GM23248 (cell line): Measurements from ENCODE around the gene RXFP4. TPM values are rescaled to one million over a fixed set of nuclear protein-coding genes. Genes with fewer than 3 reads are reported as not detected.
A peak's percentile ranks its signal among the peaks of the same experiment; 100 is the strongest.

Experiments
- DNase-seq: peaks from one replicate; pipeline ENCODE4 v3.0.0-alpha.2; 2015
- H2AFZ ChIP-seq: fragments of 200-600 bp; sonication (generic); 2 replicates; pipeline ENCODE4 v1.6.1; 2016; ENCODE audit warnings: antibody characterized with exemption
- H3F3A ChIP-seq: fragments of 200-600 bp; sonication (generic); 2 replicates; pipeline ENCODE4 v1.6.1; 2016; ENCODE audit warnings: mild to moderate bottlenecking, antibody characterized with exemption, mixed run types; ENCODE audit not compliant: insufficient read depth
- H3K27ac ChIP-seq: fragments of 200-600 bp; sonication (generic); 2 replicates; pipeline ENCODE4 v1.5.1; 2016; ENCODE audit warnings: mild to moderate bottlenecking
- H3K27me3 ChIP-seq: fragments of 200-600 bp; sonication (generic); replicated peaks from 2 replicates; pipeline ENCODE4 v1.6.1; 2016; ENCODE audit warnings: mild to moderate bottlenecking; ENCODE audit not compliant: insufficient read depth
- H3K36me3 ChIP-seq: fragments of 200-600 bp; sonication (generic); 2 replicates; pipeline ENCODE4 v1.6.1; 2016; ENCODE audit warnings: low read depth, mild to moderate bottlenecking
- H3K4me1 ChIP-seq: fragments of 200-600 bp; sonication (generic); 2 replicates; pipeline ENCODE4 v1.6.1; 2016; ENCODE audit warnings: mild to moderate bottlenecking; ENCODE audit not compliant: insufficient read depth
- H3K4me2 ChIP-seq: fragments of 200-600 bp; sonication (generic); one replicate; pipeline ENCODE4 v1.6.1; 2016; ENCODE audit warnings: mild to moderate bottlenecking; ENCODE audit not compliant: unreplicated experiment
- H3K4me3 ChIP-seq: fragments of 200-600 bp; sonication (generic); 2 replicates; pipeline ENCODE4 v1.5.1; 2016; ENCODE audit warnings: mild to moderate bottlenecking
- H3K79me2 ChIP-seq: fragments of 200-600 bp; sonication (generic); 2 replicates; pipeline ENCODE4 v1.6.1; 2016; ENCODE audit warnings: mild to moderate bottlenecking; ENCODE audit not compliant: insufficient read depth
- H3K9ac ChIP-seq: fragments of 200-600 bp; sonication (generic); 2 replicates; pipeline ENCODE4 v1.6.1; 2016; ENCODE audit warnings: mild to moderate bottlenecking
- H3K9me2 ChIP-seq: fragments of 200-600 bp; sonication (generic); 2 replicates; pipeline ENCODE4 v1.6.1; 2016; ENCODE audit warnings: mixed run types, mild to moderate bottlenecking, moderate library complexity; ENCODE audit not compliant: insufficient read depth
- H3K9me3 ChIP-seq: fragments of 200-600 bp; sonication (generic); one replicate; pipeline ENCODE4 v1.6.1; 2017; ENCODE audit warnings: low read depth
- H4K20me1 ChIP-seq: fragments of 200-600 bp; sonication (generic); 2 replicates; pipeline ENCODE4 v1.6.0; 2016; ENCODE audit not compliant: insufficient read depth
- EZH2 ChIP-seq: fragments of 200-600 bp; sonication (generic); IDR thresholded peaks from 2 replicates; pipeline ENCODE4 v1.6.1; 2018; ENCODE audit warnings: antibody characterized with exemption, mild to moderate bottlenecking; ENCODE audit not compliant: insufficient read depth, poor library complexity, severe bottlenecking
- EZH2phosphoT487 ChIP-seq: fragments of 200-600 bp; sonication (generic); IDR thresholded peaks from 2 replicates; pipeline ENCODE4 v1.6.1; 2018; ENCODE audit warnings: antibody characterized with exemption, moderate library complexity, mild to moderate bottlenecking, low read depth; ENCODE audit not compliant: insufficient read depth
- WGBS, 2 experiments: methylation state at CpG; one replicate each; pipeline ENCODE4 v1.1.6; 2015 to 2017; ENCODE audit warnings: low lambda C conversion rate in 2 of 2, low coverage in 1 of 2; ENCODE audit errors: missing lambda C conversion rate in 2 of 2; 5-methylcytosine and 5-hydroxymethylcytosine counted together
- in situ Hi-C: fragments of 300-500 bp; cut with MboI; formaldehyde crosslinking; loops from 2 replicates; pipeline ENCODE4 v1.15.0; 2020
- polyA plus RNA-seq: library from polyadenylated mRNA; unstranded; fragments of >200 nt; fragmentation: Nextera tagmentation; extraction: Ambion mirVana; gene quantifications from 2 replicates; pipeline ENCODE4 v1.2.1, GENCODE V29; 2016
- total RNA-seq: library from RNA; depleted of rRNA; stranded (reverse); fragments of >200 nt; shearing (Covaris generic); gene quantifications from 2 replicates; pipeline ENCODE4 v1.2.3, GENCODE V29; 2014

Gene RXFP4
- total and polyA plus RNA-seq, 2 experiments from 2014 or later, result 0.39 TPM; not detected in 1

DNA sequence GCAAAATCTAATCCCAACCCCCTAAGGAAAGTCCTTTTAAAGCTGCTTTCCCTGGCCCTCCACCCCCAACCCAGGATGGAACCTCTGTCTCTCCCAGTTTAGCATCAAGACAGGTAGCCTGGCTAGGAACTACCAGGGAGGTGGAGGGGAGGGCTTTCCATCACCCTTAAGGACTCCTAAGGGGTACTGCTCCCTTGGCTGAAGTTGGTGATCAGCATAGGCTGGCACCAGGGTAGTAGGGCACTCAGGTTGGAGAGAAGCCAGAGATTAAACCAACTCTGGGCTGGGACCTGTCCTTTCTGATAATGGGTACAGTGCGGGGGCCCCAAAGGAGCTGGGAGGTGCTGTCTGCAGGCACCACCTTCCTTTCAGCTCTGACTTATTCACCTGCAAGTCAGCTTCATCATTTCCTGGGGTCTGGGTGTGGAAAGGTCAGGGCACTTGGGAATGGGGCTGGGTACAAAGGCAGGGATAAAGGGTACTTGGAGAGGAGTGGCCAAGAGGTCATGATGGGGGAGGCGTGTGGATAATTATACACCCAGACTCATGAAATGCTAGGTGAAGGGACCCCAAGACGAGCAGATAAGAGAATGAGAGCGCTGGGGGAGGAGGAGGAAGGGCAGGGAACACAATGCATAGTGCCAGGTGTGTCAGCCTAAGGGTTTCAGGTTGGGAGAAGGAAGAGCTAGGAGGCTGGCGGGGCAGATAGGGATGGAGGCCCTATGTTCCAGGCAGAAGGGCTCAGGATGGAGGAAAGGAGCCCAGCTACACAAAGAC is 35.7 kb downstream of the RXFP4 start:
- Histone ChIP-seq H3K27me3 (no peaks in the 10 kb centered on the region), H3K9ac (peak overlapping the region; percentile 97), H3K4me2 (peak overlapping the region; percentile 97), H4K20me1 (peaks cover 12% of the 10 kb centered on the region; the same call in 1 of the 2 replicates), H3K79me2 (peaks cover 100% of the 10 kb centered on the region), H3F3A (peaks cover 59% of the 10 kb centered on the region), H3K36me3 (peaks cover 10% of the 10 kb centered on the region; the same call in 1 of the 2 replicates), H2AFZ (no peak overlapping the region), H3K27ac (peak overlapping the region; percentile 96), H3K4me1 (peaks cover 43% of the 10 kb centered on the region), H3K4me3 (peak overlapping the region; percentile 94), H3K9me3 (no peaks in the 10 kb centered on the region), H3K9me2 (no peaks in the 10 kb centered on the region)
- 10 to 16% methylated on average over 5 of the region's 5 CpGs for WGBS, 2 experiments
- in situ Hi-C loops, result no loop called here
- no peak for DNase-seq
- TF ChIP-seq EZH2phosphoT487, result no peak
- TF ChIP-seq EZH2, result no peak

DNA sequence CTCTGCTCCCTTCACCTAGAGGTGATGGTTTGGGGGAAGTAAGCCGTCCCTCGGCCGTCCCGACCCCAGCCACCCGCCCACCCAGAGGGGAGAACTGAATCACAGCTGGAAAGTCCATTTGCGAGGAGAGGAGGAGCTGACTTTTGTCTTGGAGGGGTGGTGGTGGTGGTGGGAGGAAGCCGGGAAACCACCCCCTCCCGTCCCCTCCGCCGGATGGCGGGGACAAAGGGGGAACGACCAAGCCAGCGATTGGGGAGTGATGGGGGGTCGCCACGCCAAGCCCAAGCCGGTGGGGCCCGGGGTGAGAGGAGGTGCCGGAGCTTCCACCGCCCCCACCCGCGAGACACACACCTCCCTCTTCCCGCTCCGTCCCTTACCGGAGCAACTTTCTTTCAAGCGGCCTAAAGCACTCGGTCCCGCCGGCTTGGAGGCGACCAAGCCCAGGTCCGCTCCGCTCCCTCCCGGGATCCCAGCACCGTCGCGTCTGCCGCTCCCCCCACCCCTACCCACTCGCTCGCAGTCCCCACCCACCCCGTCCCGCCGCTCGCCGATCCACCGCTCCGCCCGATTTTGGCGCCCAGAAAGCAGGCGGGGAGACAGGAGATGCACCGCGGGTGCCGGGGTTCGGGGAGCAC is 36.4 kb downstream of the RXFP4 start:
- Histone ChIP-seq H3K27ac (peak overlapping the region; percentile 96), H3K4me3 (peak overlapping the region; percentile 94), H3K9me2 (no peaks in the 10 kb centered on the region), H3K9me3 (no peaks in the 10 kb centered on the region), H3K27me3 (no peaks in the 10 kb centered on the region), H3K36me3 (peaks cover 6% of the 10 kb centered on the region; the same call in 1 of the 2 replicates), H2AFZ (no peak overlapping the region), H3K79me2 (peaks cover 100% of the 10 kb centered on the region), H3F3A (peaks cover 61% of the 10 kb centered on the region), H3K4me2 (peak overlapping the region; percentile 97), H4K20me1 (peaks cover 10% of the 10 kb centered on the region; the same call in 1 of the 2 replicates), H3K9ac (peak overlapping the region; percentile 97), H3K4me1 (peaks cover 41% of the 10 kb centered on the region)
- WGBS, 2 experiments, result 0% methylated on average over 9 to 51 of the region's 52 CpGs
- DNase-seq, result peak; percentile 59
- in situ Hi-C loops, result no loop called here
- TF ChIP-seq EZH2 (no peak), EZH2phosphoT487 (no peak)

DNA sequence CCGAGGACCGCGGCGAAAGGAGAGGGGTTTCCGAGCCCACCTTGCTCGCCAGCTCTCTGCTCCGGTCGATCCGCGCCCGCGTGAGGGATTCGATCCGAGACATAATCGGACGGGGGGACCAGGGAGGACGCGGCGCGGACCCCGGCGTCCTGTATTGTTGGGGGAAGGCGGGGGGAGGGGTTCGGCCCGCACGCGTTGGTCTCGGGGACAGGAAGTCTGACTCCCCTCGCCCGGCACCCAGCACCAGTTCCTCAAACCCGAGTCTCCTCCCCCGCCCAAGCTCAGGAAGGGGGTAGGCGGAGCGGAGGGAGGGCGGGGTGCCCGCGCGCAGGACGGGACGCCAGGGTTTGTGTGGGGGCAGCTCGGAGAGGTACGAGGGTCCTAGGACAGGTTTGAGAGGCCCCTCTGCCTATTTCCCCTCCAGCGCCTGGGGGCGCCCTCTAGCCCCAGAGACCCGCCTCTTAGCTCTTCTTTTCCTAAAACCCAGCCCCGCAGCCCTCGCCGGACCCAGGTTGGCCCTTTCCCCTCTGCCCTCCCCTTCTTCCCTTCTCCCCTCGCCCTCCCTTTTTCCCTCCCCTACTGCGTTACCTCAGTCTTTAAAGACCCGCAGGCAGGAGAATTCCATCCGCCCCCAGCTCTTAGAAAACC is 37.0 kb downstream of the RXFP4 start, which contains the start of gene ARHGEF2:
ARHGEF2 (minus strand) TSS at position 223 of the 648 bp plus-strand sequence; CDS start at position 103, 120 bp downstream.
- WGBS, 2 experiments, result 0 to 1% methylated on average over 11 to 39 of the region's 52 CpGs
- H3K9me2 ChIP-seq, result no peaks in the 10 kb centered on the region

DNA sequence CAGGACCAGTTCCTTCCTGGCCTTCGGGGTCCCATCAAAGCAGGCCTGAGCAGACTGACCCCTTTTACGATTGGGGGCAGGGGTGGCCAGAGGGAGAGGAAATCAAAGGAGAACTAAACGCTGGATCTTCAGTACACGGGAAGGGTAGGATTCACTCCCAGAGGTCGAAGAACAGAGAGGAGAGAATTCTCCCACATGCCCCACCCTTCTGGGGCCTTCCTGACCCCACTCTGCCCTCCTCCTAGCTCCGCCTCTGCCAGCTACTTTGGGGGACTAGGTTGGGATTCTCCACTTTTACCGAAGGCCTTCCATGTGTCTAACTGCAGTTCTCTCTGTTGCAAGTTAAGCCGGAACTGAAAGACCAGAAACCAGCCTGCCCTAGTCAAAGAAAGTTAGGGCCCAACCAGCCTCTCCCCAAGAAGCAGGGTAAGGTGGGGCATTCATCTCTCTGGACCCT is 37.6 kb downstream of the RXFP4 start:
- peak; percentile 65 for DNase-seq
- Histone ChIP-seq H3K9ac (peak overlapping the region; percentile 97), H3K27me3 (no peaks in the 10 kb centered on the region), H3K4me3 (peak overlapping the region; percentile 94), H3K79me2 (peaks cover 92% of the 10 kb centered on the region), H3K4me2 (peak overlapping the region; percentile 97), H3K9me2 (no peaks in the 10 kb centered on the region), H3F3A (peaks cover 61% of the 10 kb centered on the region), H3K4me1 (peaks cover 45% of the 10 kb centered on the region), H4K20me1 (0 out of 2 replicates have a peak, but pooled peaks cover 4% of the 10 kb centered on the region), H2AFZ (no peak overlapping the region), H3K27ac (peak overlapping the region; percentile 96), H3K36me3 (0 out of 2 replicates have a peak, but pooled peaks cover 2% of the 10 kb centered on the region), H3K9me3 (no peaks in the 10 kb centered on the region)
- in situ Hi-C loops, result no loop called here
- TF ChIP-seq EZH2, result no peak
- TF ChIP-seq EZH2phosphoT487, result no peak
- 0 to 3% methylated on average over 8 of the region's 8 CpGs for WGBS, 2 experiments

More for the DNA sequence above, 37.0 kb downstream of the RXFP4 start, which contains the start of gene ARHGEF2:
- Histone ChIP-seq H3K36me3 (0 out of 2 replicates have a peak, but pooled peaks cover 2% of the 10 kb centered on the region), H3K9ac (peak within 1 kb of the TSS; percentile 97), H3F3A (peaks cover 59% of the 10 kb centered on the region), H3K4me2 (peak within 1 kb of the TSS; percentile 97), H2AFZ (no peak within 1 kb of the TSS), H3K27me3 (no peaks in the 10 kb centered on the region), H3K79me2 (peaks cover 98% of the 10 kb centered on the region), H3K9me3 (no peaks in the 10 kb centered on the region), H3K27ac (peak within 1 kb of the TSS; percentile 96), H3K4me3 (peak within 1 kb of the TSS; percentile 94), H3K4me1 (peaks cover 41% of the 10 kb centered on the region), H4K20me1 (0 out of 2 replicates have a peak, but pooled peaks cover 4% of the 10 kb centered on the region)
- DNase-seq, result peak; percentile 74
- TF ChIP-seq EZH2 (no peak), EZH2phosphoT487 (no peak)
- in situ Hi-C loops, result no loop called here
